K562 (cell line): ENCODE data around the gene PPP1R15A. TPM values are rescaled to one million over a fixed set of nuclear protein-coding genes. Genes with fewer than 3 reads are reported as not detected.
A peak's percentile ranks its signal among the peaks of the same experiment; 100 is the strongest.

ENCODE experiments used
- ARID3B ChIP-seq: fragments of 250-450 bp; sonication (Bioruptor Pico); IDR thresholded peaks from 2 replicates; pipeline ENCODE4 v1.4.0; 2020; ENCODE audit warnings: borderline replicate concordance
- ASH1L ChIP-seq: fragments of 450-650 bp; IDR thresholded peaks from 2 replicates; pipeline ENCODE4 v1.6.1; 2018; ENCODE audit warnings: borderline replicate concordance, mild to moderate bottlenecking, low read depth; ENCODE audit not compliant: partially characterized antibody
- CHCHD3 ChIP-seq: fragments of 250-450 bp; sonication (Bioruptor Pico); IDR thresholded peaks from 2 replicates; pipeline ENCODE4 v2.1.2; 2022; ENCODE audit warnings: mild to moderate bottlenecking
- GTF2E2 ChIP-seq: fragments of 200-800 bp; sonication (Bioruptor generic); IDR thresholded peaks from 2 replicates; pipeline ENCODE4 v1.6.1; 2016; ENCODE audit warnings: missing genetic modification characterization, missing compliant biosample characterization
- LEF1 ChIP-seq: fragments of 450-650 bp; IDR thresholded peaks from 2 replicates; pipeline ENCODE4 v1.6.1; 2016; ENCODE audit warnings: mild to moderate bottlenecking
- MLLT1 ChIP-seq, 2 experiments: fragments of 450-650 bp; IDR thresholded peaks; 2 replicates each; pipeline ENCODE4 v1.6.1; 2016
- NR1H2 ChIP-seq: sonication (generic); formaldehyde crosslinking; IDR thresholded peaks from 2 replicates; pipeline ENCODE4 v1.4.0; 2020; ENCODE audit warnings: mild to moderate bottlenecking, missing genetic modification reagents
- NRF1 ChIP-seq, 2 experiments: fragments of 450-650 bp; IDR thresholded peaks in 1 of 2; conservative IDR thresholded peaks in 1 of 2; 2 replicates each; pipeline ENCODE4 v1.6.1; 2014; ENCODE audit warnings: mild to moderate bottlenecking in 2 of 2
- POLR2H ChIP-seq: IDR thresholded peaks from 2 replicates; pipeline ENCODE4 v1.6.1; 2016; ENCODE audit warnings: missing genetic modification characterization, low read depth, mild to moderate bottlenecking, control low read depth, missing compliant biosample characterization, moderate library complexity
- PPARD ChIP-seq: fragments of 250-450 bp; sonication (Bioruptor Pico); IDR thresholded peaks from 2 replicates; pipeline ENCODE4 v1.8.0; 2022; ENCODE audit warnings: inconsistent platforms, mild to moderate bottlenecking, moderate library complexity
- PTBP1 ChIP-seq: fragments of 200-400 bp; formaldehyde crosslinking; IDR thresholded peaks from 2 replicates; pipeline ENCODE4 v1.6.1; 2017; ENCODE audit warnings: low read depth, low read length
- RBM25 ChIP-seq: fragments of 200-400 bp; formaldehyde crosslinking; IDR thresholded peaks from 2 replicates; pipeline ENCODE4 v1.6.1; 2018; ENCODE audit warnings: low read length, low read depth, moderate library complexity; ENCODE audit not compliant: severe bottlenecking
- RUNX1 ChIP-seq: sonication (generic); IDR thresholded peaks from 2 replicates; pipeline ENCODE4 v1.6.1; 2016; ENCODE audit warnings: antibody characterized with exemption, low read depth
- SMAD2 ChIP-seq: fragments of 150-350 bp; IDR thresholded peaks from 2 replicates; pipeline ENCODE4 v1.6.1; 2014; ENCODE audit warnings: low read depth, mild to moderate bottlenecking, low read length
- U2AF1 ChIP-seq: fragments of 200-400 bp; formaldehyde crosslinking; optimal IDR thresholded peaks from 2 replicates; pipeline ENCODE3; 2017; ENCODE audit warnings: mild to moderate bottlenecking, low read depth, low read length, moderate library complexity
- ZBED1 ChIP-seq: IDR thresholded peaks from 2 replicates; pipeline ENCODE4 v1.6.1; 2014
- ZBTB49 ChIP-seq: sonication (generic); formaldehyde crosslinking; IDR thresholded peaks from 2 replicates; pipeline ENCODE4 v1.8.0; 2022; ENCODE audit warnings: missing genetic modification reagents, mild to moderate bottlenecking, borderline replicate concordance
- ZFP91 ChIP-seq: sonication (generic); formaldehyde crosslinking; IDR thresholded peaks from 2 replicates; pipeline ENCODE4 v1.8.0; 2022; ENCODE audit warnings: mild to moderate bottlenecking, missing genetic modification reagents
- ZNF217 ChIP-seq: sonication (generic); formaldehyde crosslinking; IDR thresholded peaks from 2 replicates; pipeline ENCODE4 v1.8.0; 2022; ENCODE audit warnings: mild to moderate bottlenecking, missing genetic modification reagents
- ZNF584 ChIP-seq: fragments of 200-800 bp; sonication (Bioruptor generic); IDR thresholded peaks from 2 replicates; pipeline ENCODE4 v1.6.1; 2016; ENCODE audit warnings: low read depth, mild to moderate bottlenecking, missing genetic modification characterization, missing compliant biosample characterization
- ZNF699 ChIP-seq: fragments of 250-450 bp; sonication (Bioruptor Pico); IDR thresholded peaks from 2 replicates; pipeline ENCODE4 v1.8.0; 2021; ENCODE audit warnings: mild to moderate bottlenecking, moderate library complexity; ENCODE audit not compliant: insufficient replicate concordance
- polyA plus RNA-seq, 8 experiments: library from polyadenylated mRNA; depleted of rRNA in 4 of 8; stranded (reverse) in 5 of 8; unstranded in 3 of 8; fragments of >200 nt; fragmentation: Nextera tagmentation in 2 of 8; fragmentation: Illumina TruSeq in 1 of 8; extraction: Ambion mirVana in 2 of 8; extraction: Trizol in 1 of 8; gene quantifications; 2 replicates each; pipeline versions ENCODE4 v1.2.1 to v1.2.3, GENCODE V29; 2011 to 2014; ENCODE audit warnings: inconsistent platforms in 1 of 8, missing spikeins in 1 of 8
- total RNA-seq, 7 experiments: library from RNA; depleted of rRNA in 6 of 7; stranded (reverse); fragments of >200 nt in 6 of 7; fragmentation: Illumina TruSeq in 2 of 7; extraction: Trizol in 2 of 7; gene quantifications; 2 replicates each; pipeline versions ENCODE4 v1.2.1 to v1.2.3, GENCODE V29; 2011 to 2021; ENCODE audit warnings: low replicate concordance in 1 of 7

Gene PPP1R15A
- total and polyA plus RNA-seq, 9 of the 15 experiments (the other 6 are each of a cell fraction or from before 2014, with no cell fraction given): 0.42 to 73.7 (median 44.0) TPM

GRCh38 chr19:48878196-48879024 is 6.2 kb downstream of the PPP1R15A start (continued):
- TF ChIP-seq MLLT1 (IDR thresholded peaks at IDR 0.05) (peak; percentile 29 to 46; a peak in 2 of 4 replicates), U2AF1 (no peak), CHCHD3 (no peak), ZBTB49 (CRISPR knock-in tag) (no peak), PPARD (CRISPR knock-in tag) (no peak), ASH1L (no peak), RBM25 (peak; percentile 12), LEF1 (peak; percentile 96), POLR2H (tag) (peak; percentile 93), ZNF699 (no peak), ARID3B (no peak), PTBP1 (no peak), ZFP91 (no peak), NRF1 (conservative IDR thresholded peaks at IDR 0.05 in 1 of 2, IDR thresholded peaks at IDR 0.05 in 1 of 2) (peak; percentile 35 to 43; a peak in 3 of 4 replicates), GTF2E2 (tag) (peak; percentile 67; the same call in 1 of the 2 replicates), ZBED1 (peak; percentile 81), ZNF584 (CRISPR knock-in tag) (peak; percentile 77), SMAD2 (no peak), ZNF217 (CRISPR knock-in tag) (no peak), NR1H2 (CRISPR knock-in tag) (no peak), RUNX1 (no peak)
